ENCODE data around the gene RPL7L1.
"Not testable (repeated sequence)": the region's sequence is repeated elsewhere in the genome, so short reads cannot be mapped to it uniquely, and the experiment has no call there.

Gene RPL7L1

GRCh38 chr6:42879372-42880239 is at the start of gene RPL7L1:
Gene RPL7L1 (plus strand): TSS chr6:42879616. CDS start chr6:42879911, 295 bp downstream.
- peak; percentile 93 for DNase-seq

DNA sequence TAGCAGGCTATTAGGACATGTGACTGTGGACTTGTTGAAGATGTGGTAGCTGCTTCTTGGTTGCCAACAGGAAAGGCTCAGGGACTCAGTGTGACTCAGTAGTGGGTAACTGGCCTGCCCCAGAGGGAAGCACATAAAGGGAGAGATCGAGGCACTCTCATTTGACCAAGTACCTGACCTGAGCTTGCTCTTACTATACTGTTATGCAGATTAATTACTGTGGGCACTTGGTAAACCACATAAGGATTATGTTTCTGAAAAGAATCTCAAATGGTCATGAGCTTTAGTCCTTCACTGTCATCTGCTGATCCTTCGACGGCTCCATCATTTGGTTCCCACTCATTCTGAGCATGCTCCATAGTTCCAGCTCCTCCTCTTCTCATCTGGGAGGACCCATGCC is 48.2 kb upstream of the RPL7L1 start:
- DNase-seq = no peak

- no peak for DNase-seq
Measured at GRCh38 chr6:42834056-42834455, 45.4 kb upstream of the RPL7L1 start.

- no peak for DNase-seq
Measured at GRCh38 chr6:42841844-42842584, 37.4 kb upstream of the RPL7L1 start.

DNA sequence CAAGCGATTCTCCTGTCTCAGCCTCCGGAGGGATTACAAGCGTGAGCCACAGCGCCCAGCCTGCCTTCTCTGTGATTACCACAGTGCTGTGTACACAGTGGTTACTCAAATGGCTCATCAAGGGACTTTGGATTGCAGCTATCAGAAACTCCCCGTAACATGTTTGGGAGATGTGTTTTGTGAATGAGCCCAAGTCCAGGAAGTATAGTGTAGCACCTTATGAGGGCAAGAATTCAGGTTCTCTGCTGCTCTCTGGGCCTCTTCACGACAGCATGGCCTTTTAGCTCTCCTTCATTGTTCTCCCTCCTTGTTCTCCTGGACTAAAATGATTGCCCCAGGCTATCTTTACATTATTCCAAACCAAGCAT is 34.1 kb upstream of the RPL7L1 start:
- DNase-seq = no peak

DNA sequence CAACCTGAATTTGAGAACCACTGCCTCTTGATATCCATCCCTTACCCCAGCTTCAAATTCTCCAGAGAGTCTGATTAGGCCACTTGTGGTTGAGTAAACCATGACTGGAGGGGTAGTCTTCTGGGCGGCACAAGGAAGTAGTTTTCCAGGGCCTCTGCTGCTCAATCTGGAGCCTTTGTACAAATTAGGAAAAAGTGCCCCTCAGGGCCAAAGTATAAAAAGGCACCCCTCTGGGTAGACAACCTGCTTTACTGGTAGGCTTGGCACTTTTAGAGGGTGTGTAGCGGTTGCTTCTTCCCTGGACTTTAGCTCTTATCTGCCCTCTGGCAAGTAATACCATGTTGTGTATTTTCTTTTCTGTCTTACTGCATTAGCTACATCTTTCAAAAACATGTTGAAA is 32.9 kb upstream of the RPL7L1 start:
- DNase-seq = no peak

DNA sequence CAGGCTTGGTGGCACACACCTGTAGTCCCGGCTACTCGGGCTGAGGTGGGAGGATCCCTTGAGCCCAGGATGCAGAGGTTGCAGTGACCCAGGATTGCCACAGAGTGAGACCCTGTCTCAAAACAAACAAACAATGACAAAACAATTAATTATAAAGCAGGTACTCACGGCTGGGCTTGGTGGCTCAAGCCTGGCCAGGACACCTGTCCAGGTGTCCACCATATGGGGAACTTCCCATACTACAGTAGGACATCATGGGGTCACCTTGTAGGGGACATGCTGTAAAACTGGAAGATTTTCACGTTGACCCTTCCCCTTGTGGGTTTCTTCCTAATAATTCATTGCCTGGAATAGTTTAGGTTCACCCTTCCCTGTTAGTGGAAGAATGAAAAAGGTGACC is 30.7 kb upstream of the RPL7L1 start:
- no peak for DNase-seq

GRCh38 chr6:42851599-42851998 is 27.8 kb upstream of the RPL7L1 start:
- DNase-seq = no peak

- no peak for DNase-seq
Measured at GRCh38 chr6:42860036-42860435, 19.4 kb upstream of the RPL7L1 start.

DNA sequence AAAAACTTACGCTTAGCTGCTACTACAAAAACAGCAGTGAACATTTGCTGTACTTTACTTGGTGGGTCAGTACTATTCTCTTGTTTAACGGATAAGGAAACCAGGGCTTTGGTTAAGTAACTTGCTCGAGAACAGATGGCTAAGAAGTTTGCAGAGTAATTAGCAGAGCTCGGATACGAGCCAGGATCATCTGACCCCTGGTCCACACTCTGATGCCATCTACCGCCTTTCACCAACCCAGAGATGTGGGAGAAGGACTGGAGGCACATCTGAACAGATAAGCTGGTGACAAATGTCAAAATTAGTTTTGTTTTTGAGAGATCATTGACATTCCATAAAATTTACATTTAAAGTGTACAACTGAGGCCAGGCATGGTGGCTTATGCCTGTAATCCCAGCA is 18.9 kb upstream of the RPL7L1 start:
- no peak for DNase-seq

DNA sequence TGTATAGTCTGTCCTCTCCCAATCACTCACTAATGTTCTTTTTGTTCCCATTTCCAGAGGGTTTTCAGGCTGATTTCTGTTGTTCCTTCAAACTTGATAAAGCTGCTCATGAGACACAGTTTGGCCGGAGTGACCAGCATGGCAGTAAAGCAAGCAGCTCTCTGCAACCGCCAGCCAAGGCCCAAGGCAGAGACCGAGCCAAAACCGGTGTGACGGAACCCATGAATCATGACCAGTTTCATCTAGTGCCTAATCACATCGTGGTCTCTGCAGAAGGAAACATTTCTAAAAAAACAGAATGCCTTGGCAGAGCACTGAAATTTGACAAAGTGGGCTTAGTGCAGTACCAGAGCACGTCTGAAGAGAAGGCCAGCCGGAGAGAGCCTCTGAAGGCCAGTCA is 14.8 kb upstream of the RPL7L1 start:
- no peak for DNase-seq

DNA sequence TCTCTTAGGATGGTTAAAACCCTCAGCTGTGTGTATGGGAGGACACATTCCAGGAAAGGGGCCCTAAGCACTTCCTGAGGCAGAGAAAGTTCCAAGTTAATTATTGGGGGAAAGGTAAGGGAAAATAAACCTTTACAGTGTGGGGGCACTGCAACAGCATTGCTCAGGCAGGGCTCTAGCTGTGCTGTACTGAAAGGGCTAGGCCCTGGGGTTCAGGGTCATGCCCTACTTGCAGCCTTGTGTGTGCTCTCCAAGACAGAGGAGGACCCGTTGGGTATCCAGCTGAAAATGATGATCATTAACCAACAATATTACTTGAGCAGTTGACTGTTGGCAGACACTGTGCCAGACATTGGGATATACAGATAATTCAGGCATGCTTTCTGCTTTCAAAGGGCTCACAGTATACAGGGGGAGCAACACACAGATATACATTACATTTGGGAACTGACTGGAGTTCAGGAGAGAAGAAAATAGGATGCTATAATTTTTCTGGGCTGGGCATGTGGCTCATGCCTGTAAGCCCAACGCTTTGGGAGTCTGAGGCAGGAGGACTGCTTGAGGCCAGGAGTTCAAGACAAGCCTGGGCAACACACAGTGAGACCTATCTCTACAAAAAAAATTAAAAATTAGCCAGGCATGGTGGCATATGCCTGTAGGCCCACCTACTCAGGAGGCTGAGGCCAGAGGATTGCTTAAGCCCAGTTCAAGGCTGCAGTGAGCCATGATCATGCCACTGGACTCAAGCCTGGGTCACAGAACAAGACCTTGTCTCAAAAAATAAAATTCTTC is 9.1 kb upstream of the RPL7L1 start:
- no peak for DNase-seq

DNA sequence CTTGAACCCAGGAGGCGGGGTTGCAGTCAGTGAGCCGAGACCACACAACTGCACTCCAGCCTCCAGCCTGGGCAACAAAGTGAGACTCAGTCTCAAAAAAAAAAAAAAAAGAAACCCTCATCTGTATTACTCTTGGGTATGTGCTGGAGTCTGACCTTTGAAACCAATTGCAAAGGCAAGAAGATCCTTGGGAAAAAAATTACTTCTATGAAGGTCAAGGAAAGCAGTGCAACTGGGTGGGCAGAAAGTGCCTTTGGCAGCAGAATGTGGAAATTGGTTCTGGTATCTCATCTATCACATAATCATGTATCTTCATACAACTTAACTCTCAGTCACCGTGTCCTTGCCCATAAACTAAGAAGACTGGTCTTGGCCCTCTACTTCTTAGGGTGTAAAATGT is 7.7 kb upstream of the RPL7L1 start:
- DNase-seq = no peak

GRCh38 chr6:42873313-42873712 is 6.1 kb upstream of the RPL7L1 start:
- DNase-seq = no peak

DNA sequence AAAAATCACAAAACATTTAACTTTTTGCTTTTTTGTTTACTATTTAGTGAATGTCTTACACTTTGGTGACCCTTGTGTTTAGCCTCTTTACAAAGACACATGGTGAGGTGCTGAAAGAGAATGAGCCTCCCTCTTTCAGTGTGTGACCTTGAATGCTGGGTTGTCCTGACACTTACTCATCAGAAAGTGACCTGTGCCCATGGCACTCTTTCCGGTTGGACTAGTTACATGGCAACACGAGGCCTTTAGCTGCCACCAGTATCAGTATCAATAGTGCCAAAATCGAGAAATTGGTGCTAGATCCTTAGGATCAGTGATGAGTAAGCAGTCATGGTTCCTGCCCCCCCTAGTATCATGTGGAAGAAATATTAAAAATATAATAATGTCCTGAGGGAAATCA is 1.7 kb upstream of the RPL7L1 start:
- DNase-seq = no peak

GRCh38 chr6:42880240-42880817 is 913 bp downstream of the RPL7L1 start:
- not testable (repeated sequence) for DNase-seq

DNA sequence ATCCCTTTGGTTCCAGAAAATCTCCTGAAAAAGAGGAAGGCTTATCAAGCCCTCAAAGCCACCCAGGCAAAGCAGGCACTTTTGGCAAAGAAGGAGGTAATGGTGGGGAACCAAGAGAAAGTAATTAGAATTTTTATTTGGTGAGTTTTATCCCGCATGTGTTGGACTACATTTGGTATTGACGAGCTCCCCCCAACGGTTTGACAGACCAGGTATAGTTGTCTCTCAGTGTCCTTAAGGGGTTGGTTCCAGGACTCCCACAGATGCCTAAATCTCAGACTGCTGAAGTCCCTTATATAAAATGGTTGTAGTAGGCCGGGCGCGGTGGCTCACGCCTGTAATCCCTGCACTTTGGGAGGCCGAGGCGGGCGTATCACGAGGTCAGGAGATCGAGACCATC is 1.5 kb downstream of the RPL7L1 start:
- DNase-seq = not testable (repeated sequence)

DNA sequence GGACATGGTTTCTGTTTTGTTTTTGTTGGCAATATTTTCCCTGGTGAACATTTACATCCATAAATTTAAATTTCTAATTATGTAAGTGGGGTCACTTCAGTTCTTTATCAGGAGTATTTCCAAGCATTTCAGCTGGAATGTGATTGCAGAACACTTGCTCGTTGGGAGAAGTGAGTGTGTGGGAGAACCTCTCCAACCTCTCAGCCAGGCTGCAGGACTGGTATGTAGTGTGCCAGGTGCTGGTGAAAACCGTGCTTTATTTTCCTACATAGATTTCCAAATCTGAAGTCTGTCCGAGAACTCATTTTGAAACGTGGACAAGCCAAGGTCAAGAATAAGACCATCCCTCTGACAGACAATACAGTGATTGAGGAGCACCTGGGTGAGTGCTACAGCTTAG is 6.3 kb downstream of the RPL7L1 start:
- DNase-seq = no peak

GRCh38 chr6:42888201-42888600 is 8.8 kb downstream of the RPL7L1 start:
- DNase-seq = not testable (repeated sequence)

- no peak for DNase-seq
Measured at GRCh38 chr6:42889815-42890214, 10.4 kb downstream of the RPL7L1 start.

DNA sequence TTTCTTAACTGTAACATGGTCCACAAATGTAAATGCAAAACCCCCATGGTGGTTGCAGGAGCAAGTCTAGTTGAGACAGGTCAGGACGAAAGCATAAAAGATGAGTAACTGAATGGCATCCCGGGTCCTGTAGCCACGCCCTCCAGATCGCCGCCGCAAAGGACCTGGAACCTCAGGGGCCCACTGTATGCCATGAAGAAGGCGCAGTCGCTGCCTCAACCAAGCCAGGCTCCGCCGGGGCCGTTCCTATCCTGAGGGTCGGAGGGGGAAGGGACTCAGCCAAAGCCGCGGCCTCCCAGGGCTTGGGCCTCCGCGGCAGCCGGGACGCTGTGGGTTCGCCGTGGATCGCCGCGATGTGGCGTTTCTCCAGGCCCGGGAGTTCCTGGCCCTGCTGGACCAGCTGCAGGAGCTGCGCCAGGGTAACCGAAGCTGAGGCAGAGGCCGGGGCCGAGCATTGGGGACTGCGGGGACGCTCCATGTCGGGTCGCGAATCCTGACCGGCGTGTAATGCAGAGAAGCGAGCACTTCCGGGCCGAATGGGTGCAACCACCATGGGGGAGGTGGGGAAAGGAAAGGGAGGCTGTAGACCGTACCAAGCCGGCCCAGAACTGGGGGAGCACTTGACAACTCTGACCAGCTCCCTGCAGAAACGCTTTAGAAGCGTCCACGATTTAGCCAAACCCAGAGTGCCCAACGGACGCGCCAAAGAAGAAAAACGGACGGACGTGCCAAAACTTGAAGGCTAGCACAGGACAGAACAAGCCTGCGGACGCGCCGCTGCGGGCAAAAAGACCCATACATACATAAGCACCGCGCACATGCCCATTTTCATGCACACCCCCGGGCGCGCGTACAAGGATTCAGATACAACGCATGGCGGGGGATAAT is 11.1 kb downstream of the RPL7L1 start:
- DNase-seq = peak; percentile 97

GRCh38 chr6:42891199-42891722 is 11.8 kb downstream of the RPL7L1 start:
- no peak for DNase-seq

Measured in right hindlimb (tissue), 1 donor.